Keratinocyte (primary cell): ENCODE data around the gene CUTC.

Experiments used
- CTCF ChIP-seq, 3 experiments: IDR thresholded peaks in 1 of 3; conservative IDR thresholded peaks in 1 of 3; optimal IDR thresholded peaks in 1 of 3; 2 replicates in 2 of 3; 3 replicates in 1 of 3; pipeline versions ENCODE3 to v1.5.1; 2011; ENCODE audit warnings: low read length in 3 of 3, mild to moderate bottlenecking in 3 of 3, moderate library complexity in 2 of 3, control low read depth in 1 of 3, inconsistent platforms in 1 of 3; ENCODE audit not compliant: insufficient read depth in 2 of 3; ENCODE audit errors: extremely low read depth in 1 of 3
- EZH2 ChIP-seq: IDR thresholded peaks from one replicate; pipeline ENCODE4 v1.6.1; 2012; ENCODE audit warnings: inconsistent platforms, mild to moderate bottlenecking, low read length, moderate library complexity

GRCh38 chr10:99698504-99699080 is 33.4 kb upstream of the CUTC start:
- no peak for TF ChIP-seq EZH2
- TF ChIP-seq CTCF (optimal IDR thresholded peaks at IDR 0.05 in 1 of 3, IDR thresholded peaks at IDR 0.05 in 1 of 3, conservative IDR thresholded peaks at IDR 0.05 in 1 of 3; ENCODE audit: extremely low read depth in 1 of 3, insufficient read depth in 2 of 3, low read length in 3 of 3): peak in 2 of 3 experiments; percentile 5 to 47
